OCI-LY3 (cell line): ENCODE measurements around the gene FLVCR1.

Source experiments
- EZH2phosphoT487 ChIP-seq: fragments of 200-600 bp; shearing (Covaris generic); IDR thresholded peaks from 2 replicates; pipeline ENCODE4 v1.6.1; 2018; ENCODE audit warnings: antibody characterized with exemption, mixed run types, low read depth
- TF ChIP-seq, protein P1 (sequence below): fragments of 200-600, 300-600 bp; sonication (generic); IDR thresholded peaks from 2 replicates; pipeline ENCODE4 v1.5.1; 2014; ENCODE audit warnings: antibody characterized with exemption, low read length, low read depth

DNA sequence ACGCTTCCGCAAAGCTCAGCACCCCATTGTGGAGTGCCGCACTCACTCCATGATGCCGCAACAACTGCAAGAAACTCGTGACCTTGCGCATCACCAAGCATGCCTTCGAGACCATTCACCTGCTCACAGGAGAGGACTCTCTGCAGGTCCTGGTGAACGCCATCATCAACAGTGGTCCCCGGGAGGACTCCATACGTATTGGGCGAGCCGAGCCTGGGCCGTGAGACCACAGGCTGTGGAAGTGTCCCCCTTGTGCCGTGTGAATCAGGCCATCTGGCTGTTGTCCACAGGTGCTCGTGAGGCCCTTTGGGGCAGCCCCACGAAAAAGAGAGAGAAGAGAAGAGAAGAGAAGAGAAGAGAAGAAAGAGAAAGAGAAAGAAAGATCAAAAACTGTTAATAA is 33.9 kb upstream of the FLVCR1 start:
- TF ChIP-seq, protein P1, sequence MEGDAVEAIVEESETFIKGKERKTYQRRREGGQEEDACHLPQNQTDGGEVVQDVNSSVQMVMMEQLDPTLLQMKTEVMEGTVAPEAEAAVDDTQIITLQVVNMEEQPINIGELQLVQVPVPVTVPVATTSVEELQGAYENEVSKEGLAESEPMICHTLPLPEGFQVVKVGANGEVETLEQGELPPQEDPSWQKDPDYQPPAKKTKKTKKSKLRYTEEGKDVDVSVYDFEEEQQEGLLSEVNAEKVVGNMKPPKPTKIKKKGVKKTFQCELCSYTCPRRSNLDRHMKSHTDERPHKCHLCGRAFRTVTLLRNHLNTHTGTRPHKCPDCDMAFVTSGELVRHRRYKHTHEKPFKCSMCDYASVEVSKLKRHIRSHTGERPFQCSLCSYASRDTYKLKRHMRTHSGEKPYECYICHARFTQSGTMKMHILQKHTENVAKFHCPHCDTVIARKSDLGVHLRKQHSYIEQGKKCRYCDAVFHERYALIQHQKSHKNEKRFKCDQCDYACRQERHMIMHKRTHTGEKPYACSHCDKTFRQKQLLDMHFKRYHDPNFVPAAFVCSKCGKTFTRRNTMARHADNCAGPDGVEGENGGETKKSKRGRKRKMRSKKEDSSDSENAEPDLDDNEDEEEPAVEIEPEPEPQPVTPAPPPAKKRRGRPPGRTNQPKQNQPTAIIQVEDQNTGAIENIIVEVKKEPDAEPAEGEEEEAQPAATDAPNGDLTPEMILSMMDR: no peak
- no peak for TF ChIP-seq EZH2phosphoT487
